ENCODE data around the gene NFATC2. TPM values are rescaled to one million over a fixed set of nuclear protein-coding genes. Genes with fewer than 3 reads are reported as not detected.

Gene NFATC2
- total RNA-seq, 1 experiment from 2014 or later: 0.61 TPM

DNA sequence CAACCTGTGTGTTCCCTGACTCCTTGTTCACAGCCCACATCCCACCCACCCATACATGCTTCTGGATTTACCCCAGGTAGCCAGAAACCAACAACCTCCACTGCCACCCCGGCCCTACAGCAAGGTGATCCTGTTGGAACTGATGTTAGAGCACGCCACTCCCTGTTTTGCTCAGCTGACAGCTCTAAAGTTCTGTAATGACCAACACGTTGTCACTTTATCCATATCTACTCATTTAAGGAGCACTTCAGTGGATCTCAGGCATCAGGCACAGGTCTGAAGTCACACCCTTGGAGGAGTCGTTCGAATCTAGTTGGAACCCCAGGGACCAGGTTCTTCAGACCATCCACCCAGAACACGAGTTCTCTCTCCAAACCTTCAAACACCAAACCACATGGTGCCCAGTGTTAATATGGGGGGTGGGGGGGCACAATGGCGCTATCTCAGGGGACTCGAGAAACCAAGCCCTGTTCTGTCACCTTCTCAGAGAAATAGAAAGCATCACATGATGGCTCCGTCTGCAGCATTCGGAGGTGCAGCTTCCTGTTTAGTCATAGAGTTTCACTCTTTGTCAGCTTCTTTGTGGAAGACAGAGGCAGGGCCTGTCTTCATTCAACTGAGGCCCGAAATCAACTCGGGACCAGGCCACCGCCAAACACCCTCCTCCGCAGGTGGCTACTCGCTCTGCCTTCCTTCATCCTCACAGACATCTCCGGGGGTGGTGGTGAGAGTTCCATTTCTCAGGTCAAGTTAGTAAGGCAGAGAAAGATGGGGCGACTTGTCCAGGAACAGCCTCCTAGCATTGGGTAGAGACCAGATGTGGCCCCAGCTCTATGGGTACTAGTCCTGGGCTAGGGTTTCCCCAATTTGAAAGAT is 142.2 kb downstream of the NFATC2 start:
- Histone ChIP-seq H3K79me1 (ENCODE audit: insufficient read depth, low read depth, low read length, poor library complexity, severe bottlenecking) (no peaks in the 10 kb centered on the region), H3K18ac (ENCODE audit: insufficient read length, low read depth, low read length) (no peak overlapping the region), H3T11ph (ENCODE audit: low read length) (no peak overlapping the region), H3K56ac (ENCODE audit: insufficient read length, low read depth, low read length) (no peak overlapping the region), H2BK20ac (ENCODE audit: low read depth, low read length, poor library complexity, severe bottlenecking) (no peak overlapping the region), H2BK15ac (ENCODE audit: low read depth, low read length) (no peak overlapping the region; the same call in 1 of the 2 replicates), H3K23me2 (ENCODE audit: insufficient read length, low read depth, low read length, poor library complexity, severe bottlenecking) (no peaks in the 10 kb centered on the region), H4K91ac (ENCODE audit: insufficient read length, low read depth, low read length) (no peak overlapping the region), H3K4me1 (ENCODE audit: insufficient read depth, low read length) (no peaks in the 10 kb centered on the region), H2BK12ac (ENCODE audit: insufficient read length, low read depth, low read length) (no peak overlapping the region), H3K4ac (ENCODE audit: low read depth, low read length) (no peak overlapping the region), H3K79me2 (ENCODE audit: insufficient read depth, low read length) (no peaks in the 10 kb centered on the region), H4K5ac (ENCODE audit: insufficient read length, low read depth, low read length) (no peak overlapping the region), H3K9ac (ENCODE audit: extremely low read depth, insufficient read length, low read length) (no peak overlapping the region), H2AFZ (ENCODE audit: low read length) (no peak overlapping the region), H4K20me1 (ENCODE audit: control insufficient read depth, insufficient read depth, insufficient read length) (no peaks in the 10 kb centered on the region), H4K8ac (replicated peaks; ENCODE audit: insufficient read length, low read depth, low read length) (no peak overlapping the region), H3K4me2 (ENCODE audit: insufficient read depth, insufficient read length, low read length) (no peak overlapping the region), H3K27me3 (ENCODE audit: insufficient read depth, low read length) (no peaks in the 10 kb centered on the region), H3K9me3 (ENCODE audit: control insufficient read depth, low read depth, low read length) (no peaks in the 10 kb centered on the region), H2AK5ac (ENCODE audit: insufficient read length, low read length) (no peak overlapping the region), H3K14ac (ENCODE audit: insufficient read depth, low read length) (no peak overlapping the region), H3K23ac (ENCODE audit: insufficient read length, low read depth, low read length) (no peak overlapping the region), H2BK120ac (ENCODE audit: low read depth, low read length, poor library complexity, severe bottlenecking) (no peak overlapping the region), H3K27ac (ENCODE audit: insufficient read length, low read depth, low read length) (no peak overlapping the region), H2BK5ac (ENCODE audit: insufficient read length, low read length) (no peak overlapping the region)
- H3K9me3 Mint-ChIP-seq: no peaks in the 10 kb centered on the region
- no peak overlapping the region for H3K4me3 Mint-ChIP-seq
- no CpG with 5 or more reads among the region's 17 CpGs for WGBS (ENCODE audit: extremely low coverage, insufficient read length, low lambda C conversion rate)
- H3K27me3 Mint-ChIP-seq (ENCODE audit: low read depth): peaks cover 2% of the 10 kb centered on the region; the same call in 1 of the 2 replicates
- no peak for DNase-seq
- peaks cover 17 to 26% of the 10 kb centered on the region in 2 experiments for H3K4me1 Mint-ChIP-seq
- peaks cover 0 to 1% (median 0%) of the 10 kb centered on the region in 3 experiments; a peak in 1 of 7 replicates for H3K36me3 Mint-ChIP-seq (ENCODE audit: insufficient read depth in 1 of 3, low read depth in 3 of 3)
- H3K27ac Mint-ChIP-seq: no peak overlapping the region; a peak in 3 of 7 replicates
- TF ChIP-seq, protein P1, sequence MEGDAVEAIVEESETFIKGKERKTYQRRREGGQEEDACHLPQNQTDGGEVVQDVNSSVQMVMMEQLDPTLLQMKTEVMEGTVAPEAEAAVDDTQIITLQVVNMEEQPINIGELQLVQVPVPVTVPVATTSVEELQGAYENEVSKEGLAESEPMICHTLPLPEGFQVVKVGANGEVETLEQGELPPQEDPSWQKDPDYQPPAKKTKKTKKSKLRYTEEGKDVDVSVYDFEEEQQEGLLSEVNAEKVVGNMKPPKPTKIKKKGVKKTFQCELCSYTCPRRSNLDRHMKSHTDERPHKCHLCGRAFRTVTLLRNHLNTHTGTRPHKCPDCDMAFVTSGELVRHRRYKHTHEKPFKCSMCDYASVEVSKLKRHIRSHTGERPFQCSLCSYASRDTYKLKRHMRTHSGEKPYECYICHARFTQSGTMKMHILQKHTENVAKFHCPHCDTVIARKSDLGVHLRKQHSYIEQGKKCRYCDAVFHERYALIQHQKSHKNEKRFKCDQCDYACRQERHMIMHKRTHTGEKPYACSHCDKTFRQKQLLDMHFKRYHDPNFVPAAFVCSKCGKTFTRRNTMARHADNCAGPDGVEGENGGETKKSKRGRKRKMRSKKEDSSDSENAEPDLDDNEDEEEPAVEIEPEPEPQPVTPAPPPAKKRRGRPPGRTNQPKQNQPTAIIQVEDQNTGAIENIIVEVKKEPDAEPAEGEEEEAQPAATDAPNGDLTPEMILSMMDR (conservative IDR thresholded peaks at IDR 0.05): no peak
